Measurements from ENCODE around the gene BTAF1.

GRCh38 chr10:91975438-91975837 lies 51.9 kb downstream of the BTAF1 start:
- no peak for TF ChIP-seq CTCF (IDR thresholded peaks at IDR 0.05)
- TF ChIP-seq ZFX (IDR thresholded peaks at IDR 0.05; ENCODE audit: borderline replicate concordance), result no peak

Measured in 22Rv1 (cell line).